GM12878 (cell line): Measurements from ENCODE around the gene CTRB2.
"Not testable (repeated sequence)": the region's sequence is repeated elsewhere in the genome, so short reads cannot be mapped to it uniquely, and the experiment has no call there.

Source experiments
- CEBPB ChIP-seq, 2 experiments: fragments of 150-350 bp in 1 of 2; IDR thresholded peaks; 2 replicates each; pipeline ENCODE4 v1.6.1; 2012 to 2014; ENCODE audit warnings: low read depth in 2 of 2, low read length in 2 of 2, borderline replicate concordance in 1 of 2, inconsistent platforms in 1 of 2
- CHD1 ChIP-seq: IDR thresholded peaks from 2 replicates; pipeline ENCODE4 v1.6.1; 2012; ENCODE audit warnings: low read depth, low read length, improper control_type of control experiment
- CHD4 ChIP-seq: fragments of 200-600 bp; sonication (generic); IDR thresholded peaks from 2 replicates; pipeline ENCODE4 v1.6.1; 2016; ENCODE audit warnings: mild to moderate bottlenecking
- CTCF ChIP-seq, 3 experiments: IDR thresholded peaks in 2 of 3; conservative IDR thresholded peaks in 1 of 3; 2 replicates each; pipeline ENCODE4 v1.5.1; 2011; ENCODE audit warnings: low read depth in 3 of 3, low read length in 3 of 3, mild to moderate bottlenecking in 3 of 3, control low read depth in 2 of 3, moderate library complexity in 2 of 3, inconsistent platforms in 1 of 3, mixed read lengths in 1 of 3; ENCODE audit not compliant: control insufficient read depth in 2 of 3, insufficient read depth in 1 of 3; ENCODE audit errors: extremely low read depth in 1 of 3
- DPF2 ChIP-seq: fragments of 450-650 bp; IDR thresholded peaks from 2 replicates; pipeline ENCODE4 v1.6.1; 2017; ENCODE audit warnings: mild to moderate bottlenecking
- EP300 ChIP-seq, 2 experiments: fragments of 150-350 bp in 1 of 2; IDR thresholded peaks; 2 replicates each; pipeline ENCODE4 v1.6.1; 2011 to 2012; ENCODE audit warnings: low read depth in 2 of 2, low read length in 2 of 2, borderline replicate concordance in 1 of 2, improper control_type of control experiment in 1 of 2, inconsistent platforms in 1 of 2; ENCODE audit not compliant: control insufficient read depth in 1 of 2
- HDAC2 ChIP-seq: fragments of 200-600 bp; sonication (generic); IDR thresholded peaks from 2 replicates; pipeline ENCODE4 v1.6.1; 2017
- IRF3 ChIP-seq: fragments of 450-650 bp; IDR thresholded peaks from 2 replicates; pipeline ENCODE4 v1.6.1; 2014; ENCODE audit warnings: mild to moderate bottlenecking
- NRF1 ChIP-seq: conservative IDR thresholded peaks from 2 replicates; pipeline ENCODE4 v1.6.1; 2011; ENCODE audit warnings: mild to moderate bottlenecking, low read depth, low read length, improper control_type of control experiment
- POLR2A ChIP-seq: IDR thresholded peaks from 2 replicates; pipeline ENCODE4 v1.6.1; 2011; ENCODE audit warnings: low read depth, mild to moderate bottlenecking, low read length
- RFX5 ChIP-seq: IDR thresholded peaks from 2 replicates; pipeline ENCODE4 v1.6.1; 2011; ENCODE audit warnings: low read depth, low read length, improper control_type of control experiment
- SIN3A ChIP-seq: IDR thresholded peaks from 2 replicates; pipeline ENCODE4 v1.6.1; 2012; ENCODE audit warnings: low read depth, low read length, improper control_type of control experiment
- YY1 ChIP-seq: IDR thresholded peaks from 2 replicates; pipeline ENCODE4 v1.6.1; 2011; ENCODE audit warnings: low read depth, mild to moderate bottlenecking, low read length
- ZBED1 ChIP-seq: IDR thresholded peaks from 2 replicates; pipeline ENCODE4 v1.6.1; 2016; ENCODE audit warnings: borderline replicate concordance

GRCh38 chr16:75205438-75205837 lies 1.5 kb downstream of the CTRB2 start:
- not testable (repeated sequence) for TF ChIP-seq RFX5; CTCF (IDR thresholded peaks at IDR 0.05 in 2 of 3, conservative IDR thresholded peaks at IDR 0.05 in 1 of 3; ENCODE audit: control insufficient read depth in 2 of 3, extremely low read depth in 1 of 3, insufficient read depth in 1 of 3, low read depth in 3 of 3, low read length in 3 of 3); YY1; POLR2A; CHD1; DPF2; SIN3A; EP300 (IDR thresholded peaks at IDR 0.05; ENCODE audit: borderline replicate concordance in 1 of 2, control insufficient read depth in 1 of 2, low read depth in 2 of 2, low read length in 2 of 2); HDAC2; CHD4; ZBED1; CEBPB (IDR thresholded peaks at IDR 0.05; ENCODE audit: borderline replicate concordance in 1 of 2, low read depth in 2 of 2, low read length in 2 of 2); IRF3; NRF1
